SK-N-SH treated with all-trans-retinoic acid at 6 μM for 48 hours (cell line): ENCODE results near the gene KRT84.

ENCODE experiments used
- ATAC-seq: fragments of 200-7000 bp; cut with Tn5 transposase; 3 replicates; pipeline ENCODE4 v1.9.1; 2020; ENCODE audit warnings: mild to moderate bottlenecking, moderate library complexity
- ARNTL ChIP-seq: fragments of 450-650 bp; formaldehyde crosslinking; IDR thresholded peaks from 2 replicates; pipeline ENCODE4 v1.5.0; 2020; ENCODE audit warnings: low read depth, mild to moderate bottlenecking, moderate library complexity, borderline replicate concordance
- BACH2 ChIP-seq: fragments of 250-450 bp; sonication (Bioruptor Pico); IDR thresholded peaks from 2 replicates; pipeline ENCODE4 v1.9.0; 2021; ENCODE audit warnings: mild to moderate bottlenecking, borderline replicate concordance
- CSDC2 ChIP-seq: fragments of 250-450 bp; sonication (Bioruptor Pico); IDR thresholded peaks from 2 replicates; pipeline ENCODE4 v1.5.0; 2020; ENCODE audit warnings: mild to moderate bottlenecking, moderate library complexity
- ESRRG ChIP-seq: fragments of 250-450 bp; sonication (Bioruptor Pico); IDR thresholded peaks from 2 replicates; pipeline ENCODE4 v1.6.1; 2021; ENCODE audit warnings: mild to moderate bottlenecking
- GLIS3 ChIP-seq: fragments of 250-450 bp; sonication (Bioruptor Pico); IDR thresholded peaks from 2 replicates; pipeline ENCODE4 v1.5.0; 2020; ENCODE audit warnings: mild to moderate bottlenecking, moderate library complexity
- ISL1 ChIP-seq: fragments of 250-450 bp; sonication (Bioruptor Pico); IDR thresholded peaks from 2 replicates; pipeline ENCODE4 v2.1.2; 2022; ENCODE audit warnings: mild to moderate bottlenecking, moderate library complexity
- OSR1 ChIP-seq: fragments of 250-450 bp; sonication (Bioruptor Pico); IDR thresholded peaks from 2 replicates; pipeline ENCODE4 v1.8.0; 2022; ENCODE audit warnings: moderate library complexity, mild to moderate bottlenecking, inconsistent platforms
- PPARA ChIP-seq: fragments of 250-450 bp; sonication (Bioruptor Pico); IDR thresholded peaks from 2 replicates; pipeline ENCODE4 v1.5.0; 2020; ENCODE audit warnings: mild to moderate bottlenecking, borderline replicate concordance
- RARB ChIP-seq: fragments of 250-450 bp; sonication (Bioruptor Pico); IDR thresholded peaks from 2 replicates; pipeline ENCODE4 v1.8.0; 2021; ENCODE audit warnings: mild to moderate bottlenecking, moderate library complexity
- SNAI2 ChIP-seq: fragments of 250-450 bp; sonication (Bioruptor Pico); IDR thresholded peaks from 2 replicates; pipeline ENCODE4 v1.5.0; 2020; ENCODE audit warnings: mild to moderate bottlenecking, moderate library complexity
- TCF4 ChIP-seq: fragments of 250-450 bp; sonication (Bioruptor Pico); IDR thresholded peaks from 2 replicates; pipeline ENCODE4 v1.8.0; 2021; ENCODE audit warnings: mild to moderate bottlenecking, moderate library complexity, borderline replicate concordance
- TOX ChIP-seq: fragments of 250-450 bp; sonication (Bioruptor Pico); IDR thresholded peaks from 2 replicates; pipeline ENCODE4 v1.8.0; 2021; ENCODE audit warnings: mild to moderate bottlenecking, moderate library complexity, borderline replicate concordance
- ZC3H10 ChIP-seq: fragments of 250-450 bp; sonication (Bioruptor Pico); IDR thresholded peaks from 2 replicates; pipeline ENCODE4 v1.5.1; 2021; ENCODE audit warnings: mild to moderate bottlenecking, moderate library complexity
- ZFP30 ChIP-seq: fragments of 450-650 bp; formaldehyde crosslinking; IDR thresholded peaks from 2 replicates; pipeline ENCODE4 v1.5.0; 2022; ENCODE audit warnings: mild to moderate bottlenecking, moderate library complexity
- ZNF565 ChIP-seq: fragments of 450-650 bp; formaldehyde crosslinking; conservative IDR thresholded peaks from 2 replicates; pipeline ENCODE4 v1.5.0; 2020; ENCODE audit warnings: low read depth, mild to moderate bottlenecking, moderate library complexity
- ZNF70 ChIP-seq: fragments of 450-650 bp; formaldehyde crosslinking; IDR thresholded peaks from 2 replicates; pipeline ENCODE4 v1.5.0; 2020; ENCODE audit warnings: mild to moderate bottlenecking, moderate library complexity
- ZNF8 ChIP-seq: fragments of 450-650 bp; formaldehyde crosslinking; IDR thresholded peaks from 2 replicates; pipeline ENCODE4 v1.5.0; 2020; ENCODE audit warnings: mild to moderate bottlenecking, moderate library complexity
- TF ChIP-seq, protein P1 (sequence below): fragments of 250-450 bp; sonication (Bioruptor Pico); IDR thresholded peaks from 2 replicates; pipeline ENCODE4 v1.5.0; 2020; ENCODE audit warnings: mild to moderate bottlenecking, moderate library complexity
- TF ChIP-seq, protein P2 (sequence below): fragments of 250-450 bp; sonication (Bioruptor Pico); IDR thresholded peaks from 2 replicates; pipeline ENCODE4 v1.8.0; 2020; ENCODE audit warnings: mild to moderate bottlenecking, moderate library complexity, borderline replicate concordance
- TF ChIP-seq, protein P3 (sequence below): fragments of 250-450 bp; sonication (Bioruptor Pico); IDR thresholded peaks from 2 replicates; pipeline ENCODE4 v1.8.0; 2021; ENCODE audit warnings: low read depth, mild to moderate bottlenecking, moderate library complexity, borderline replicate concordance

Gene KRT84

DNA sequence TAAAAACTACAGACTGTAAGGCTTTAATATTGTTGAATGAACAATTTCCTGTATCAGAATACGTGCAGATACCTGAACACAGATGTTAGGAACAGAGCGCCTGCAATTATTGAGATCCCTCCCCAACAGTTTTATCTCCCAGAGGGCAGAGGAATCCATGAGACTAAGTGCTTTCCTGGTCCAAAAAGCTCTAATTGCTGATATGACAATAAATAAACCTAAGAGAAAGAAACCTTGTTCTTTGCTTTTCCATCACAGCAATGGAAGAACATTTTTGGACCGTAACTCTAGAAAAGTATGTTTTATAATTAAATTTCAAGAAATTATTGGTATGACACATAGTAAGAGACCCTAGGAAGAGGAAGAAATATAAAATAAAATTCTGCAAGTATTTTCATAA lies 51.3 kb downstream of the KRT84 start:
- ATAC-seq, result no peak

DNA sequence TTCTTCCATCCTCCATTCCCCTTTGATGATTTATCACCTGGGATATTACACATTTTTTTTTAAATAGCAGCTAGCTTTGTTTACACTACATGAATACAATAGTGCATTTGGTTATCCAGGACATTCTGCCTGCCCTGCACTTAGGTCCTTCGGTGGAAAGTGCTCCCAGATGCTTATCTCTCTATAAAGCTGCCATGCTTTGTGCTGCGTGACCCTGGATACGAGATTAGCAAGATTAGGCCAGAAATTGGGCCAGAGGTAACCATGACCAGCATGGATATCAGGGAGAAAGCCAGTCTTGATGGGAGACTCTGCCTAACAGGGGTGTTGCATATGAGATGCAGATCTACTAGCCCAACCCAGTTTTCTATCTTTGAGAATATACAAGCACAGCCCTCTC lies 52.1 kb downstream of the KRT84 start:
- no peak for TF ChIP-seq TOX (CRISPR knock-in tag)
- no peak for TF ChIP-seq TCF4 (CRISPR knock-in tag)
- TF ChIP-seq CSDC2, result no peak
- TF ChIP-seq ESRRG (CRISPR knock-in tag), result no peak
- no peak for ATAC-seq

More for the DNA sequence above, 51.3 kb downstream of the KRT84 start:
- no peak for TF ChIP-seq ESRRG (CRISPR knock-in tag)
- no peak for TF ChIP-seq ARNTL (CRISPR knock-in tag)
- TF ChIP-seq, protein P1, sequence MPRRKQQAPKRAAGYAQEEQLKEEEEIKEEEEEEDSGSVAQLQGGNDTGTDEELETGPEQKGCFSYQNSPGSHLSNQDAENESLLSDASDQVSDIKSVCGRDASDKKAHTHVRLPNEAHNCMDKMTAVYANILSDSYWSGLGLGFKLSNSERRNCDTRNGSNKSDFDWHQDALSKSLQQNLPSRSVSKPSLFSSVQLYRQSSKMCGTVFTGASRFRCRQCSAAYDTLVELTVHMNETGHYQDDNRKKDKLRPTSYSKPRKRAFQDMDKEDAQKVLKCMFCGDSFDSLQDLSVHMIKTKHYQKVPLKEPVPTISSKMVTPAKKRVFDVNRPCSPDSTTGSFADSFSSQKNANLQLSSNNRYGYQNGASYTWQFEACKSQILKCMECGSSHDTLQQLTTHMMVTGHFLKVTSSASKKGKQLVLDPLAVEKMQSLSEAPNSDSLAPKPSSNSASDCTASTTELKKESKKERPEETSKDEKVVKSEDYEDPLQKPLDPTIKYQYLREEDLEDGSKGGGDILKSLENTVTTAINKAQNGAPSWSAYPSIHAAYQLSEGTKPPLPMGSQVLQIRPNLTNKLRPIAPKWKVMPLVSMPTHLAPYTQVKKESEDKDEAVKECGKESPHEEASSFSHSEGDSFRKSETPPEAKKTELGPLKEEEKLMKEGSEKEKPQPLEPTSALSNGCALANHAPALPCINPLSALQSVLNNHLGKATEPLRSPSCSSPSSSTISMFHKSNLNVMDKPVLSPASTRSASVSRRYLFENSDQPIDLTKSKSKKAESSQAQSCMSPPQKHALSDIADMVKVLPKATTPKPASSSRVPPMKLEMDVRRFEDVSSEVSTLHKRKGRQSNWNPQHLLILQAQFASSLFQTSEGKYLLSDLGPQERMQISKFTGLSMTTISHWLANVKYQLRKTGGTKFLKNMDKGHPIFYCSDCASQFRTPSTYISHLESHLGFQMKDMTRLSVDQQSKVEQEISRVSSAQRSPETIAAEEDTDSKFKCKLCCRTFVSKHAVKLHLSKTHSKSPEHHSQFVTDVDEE, result no peak
- TF ChIP-seq, protein P2, sequence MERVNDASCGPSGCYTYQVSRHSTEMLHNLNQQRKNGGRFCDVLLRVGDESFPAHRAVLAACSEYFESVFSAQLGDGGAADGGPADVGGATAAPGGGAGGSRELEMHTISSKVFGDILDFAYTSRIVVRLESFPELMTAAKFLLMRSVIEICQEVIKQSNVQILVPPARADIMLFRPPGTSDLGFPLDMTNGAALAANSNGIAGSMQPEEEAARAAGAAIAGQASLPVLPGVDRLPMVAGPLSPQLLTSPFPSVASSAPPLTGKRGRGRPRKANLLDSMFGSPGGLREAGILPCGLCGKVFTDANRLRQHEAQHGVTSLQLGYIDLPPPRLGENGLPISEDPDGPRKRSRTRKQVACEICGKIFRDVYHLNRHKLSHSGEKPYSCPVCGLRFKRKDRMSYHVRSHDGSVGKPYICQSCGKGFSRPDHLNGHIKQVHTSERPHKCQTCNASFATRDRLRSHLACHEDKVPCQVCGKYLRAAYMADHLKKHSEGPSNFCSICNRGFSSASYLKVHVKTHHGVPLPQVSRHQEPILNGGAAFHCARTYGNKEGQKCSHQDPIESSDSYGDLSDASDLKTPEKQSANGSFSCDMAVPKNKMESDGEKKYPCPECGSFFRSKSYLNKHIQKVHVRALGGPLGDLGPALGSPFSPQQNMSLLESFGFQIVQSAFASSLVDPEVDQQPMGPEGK (CRISPR knock-in tag), result no peak
- TF ChIP-seq CSDC2, result no peak
- TF ChIP-seq ISL1, result no peak; the same call in 1 of the 2 replicates
- no peak for TF ChIP-seq TOX (CRISPR knock-in tag)
- no peak for TF ChIP-seq OSR1 (CRISPR knock-in tag)
- no peak for TF ChIP-seq RARB (CRISPR knock-in tag)
- no peak for TF ChIP-seq ZFP30 (CRISPR knock-in tag)
- no peak for TF ChIP-seq GLIS3 (CRISPR knock-in tag)
- TF ChIP-seq ZC3H10 (CRISPR knock-in tag), result no peak
- no peak for TF ChIP-seq ZNF70
- TF ChIP-seq BACH2, result no peak
- TF ChIP-seq ZNF8, result no peak
- TF ChIP-seq, all 23 proteins: peak for 0

DNA sequence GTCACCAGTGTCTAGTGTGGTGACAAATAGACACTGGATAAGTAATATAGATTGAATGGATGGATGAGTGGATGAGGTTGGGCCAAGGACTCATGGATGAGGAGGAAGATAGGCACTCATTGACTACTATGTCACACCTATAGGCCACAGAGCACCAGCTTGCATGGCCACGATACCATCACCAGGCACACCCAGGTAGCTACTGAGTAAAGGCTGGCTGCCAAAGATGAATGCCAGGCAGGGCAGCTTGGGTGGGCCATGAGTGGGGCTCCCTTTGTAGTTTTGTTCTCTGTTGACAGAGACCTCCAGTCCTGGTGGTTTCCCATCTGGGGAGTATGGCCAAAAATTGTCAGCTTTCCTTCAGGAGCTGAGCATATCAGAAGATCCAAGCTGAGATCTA lies 53.1 kb downstream of the KRT84 start:
- TF ChIP-seq, protein P3, sequence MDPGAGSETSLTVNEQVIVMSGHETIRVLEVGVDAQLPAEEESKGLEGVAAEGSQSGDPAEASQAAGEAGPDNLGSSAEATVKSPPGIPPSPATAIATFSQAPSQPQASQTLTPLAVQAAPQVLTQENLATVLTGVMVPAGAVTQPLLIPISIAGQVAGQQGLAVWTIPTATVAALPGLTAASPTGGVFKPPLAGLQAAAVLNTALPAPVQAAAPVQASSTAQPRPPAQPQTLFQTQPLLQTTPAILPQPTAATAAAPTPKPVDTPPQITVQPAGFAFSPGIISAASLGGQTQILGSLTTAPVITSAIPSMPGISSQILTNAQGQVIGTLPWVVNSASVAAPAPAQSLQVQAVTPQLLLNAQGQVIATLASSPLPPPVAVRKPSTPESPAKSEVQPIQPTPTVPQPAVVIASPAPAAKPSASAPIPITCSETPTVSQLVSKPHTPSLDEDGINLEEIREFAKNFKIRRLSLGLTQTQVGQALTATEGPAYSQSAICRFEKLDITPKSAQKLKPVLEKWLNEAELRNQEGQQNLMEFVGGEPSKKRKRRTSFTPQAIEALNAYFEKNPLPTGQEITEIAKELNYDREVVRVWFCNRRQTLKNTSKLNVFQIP (CRISPR knock-in tag), result no peak
- no peak for ATAC-seq

DNA sequence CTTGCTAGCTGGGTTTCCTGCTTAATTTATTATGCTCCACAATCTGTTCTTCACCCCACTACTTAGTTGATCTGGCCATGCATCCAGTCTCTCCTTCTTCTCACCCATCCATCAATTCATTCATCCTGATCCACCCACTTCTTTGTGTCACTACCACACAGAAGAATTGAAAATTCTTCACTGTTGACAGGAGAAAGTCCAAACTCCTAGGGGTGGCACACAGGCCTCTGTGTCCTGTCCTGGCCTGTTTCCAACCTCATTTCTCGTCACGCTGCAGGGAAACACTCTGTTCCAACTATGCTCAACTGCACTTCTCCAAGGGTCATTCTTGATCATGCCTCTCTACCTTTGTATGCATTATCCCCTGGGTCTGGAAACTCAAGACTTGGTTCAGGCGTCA lies 53.6 kb downstream of the KRT84 start:
- TF ChIP-seq, protein P2 (CRISPR knock-in tag), result no peak
- TF ChIP-seq ZNF8, result no peak
- no peak for ATAC-seq

DNA sequence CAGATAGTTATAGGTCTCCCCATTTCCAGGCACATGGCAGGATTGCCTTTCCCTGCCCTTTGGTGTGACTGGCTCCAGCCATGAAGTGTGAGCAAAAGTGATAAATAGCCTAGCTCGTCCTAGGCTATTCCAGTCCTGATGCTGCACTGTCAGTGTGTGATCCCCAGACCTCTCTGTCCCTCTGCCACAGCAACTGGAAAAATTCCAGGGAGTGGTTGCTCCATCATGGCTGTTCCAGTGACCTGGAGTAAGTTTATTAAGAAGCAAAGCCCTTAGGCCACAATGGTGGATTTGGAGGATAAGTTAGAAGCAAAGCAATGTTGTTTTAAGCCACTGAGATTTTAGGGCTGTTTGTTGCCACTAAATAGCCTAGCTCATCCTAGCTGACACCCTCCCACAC lies 54.4 kb downstream of the KRT84 start:
- no peak for ATAC-seq
- TF ChIP-seq, protein P1, result no peak
- TF ChIP-seq GLIS3 (CRISPR knock-in tag) (no peak), ZFP30 (CRISPR knock-in tag) (no peak), TOX (CRISPR knock-in tag) (no peak), PPARA (CRISPR knock-in tag) (no peak), RARB (CRISPR knock-in tag) (no peak), ZNF565 (CRISPR knock-in tag) (no peak), ZNF70 (no peak), SNAI2 (CRISPR knock-in tag) (no peak)
- TF ChIP-seq, protein P2 (CRISPR knock-in tag), result no peak
- TF ChIP-seq, protein P3 (CRISPR knock-in tag), result no peak
